GM21390 (cell line): ENCODE measurements around the gene CNDP1.
A peak's percentile ranks its signal among the peaks of the same experiment; 100 is the strongest.

Source experiments
- ATAC-seq: cut with Tn5 transposase; IDR thresholded peaks from one replicate; pipeline ENCODE4 v1.9.1; 2021; ENCODE audit not compliant: unreplicated experiment

The CNDP1 gene

GRCh38 chr18:74573053-74573452 lies 38.8 kb downstream of the CNDP1 start:
- no peak for ATAC-seq

- ATAC-seq: no peak
These were observed 40.6 kb downstream of the CNDP1 start for GRCh38 chr18:74574916-74575315.

GRCh38 chr18:74577019-74577418 lies 42.7 kb downstream of the CNDP1 start:
- ATAC-seq: no peak

GRCh38 chr18:74579496-74580065 lies 45.3 kb downstream of the CNDP1 start:
- no peak for ATAC-seq

GRCh38 chr18:74582642-74583041 lies 48.3 kb downstream of the CNDP1 start:
- ATAC-seq: no peak

- no peak for ATAC-seq
These were observed 53.1 kb downstream of the CNDP1 start for GRCh38 chr18:74587441-74587840.

GRCh38 chr18:74589021-74589420 lies 54.7 kb downstream of the CNDP1 start:
- ATAC-seq: no peak

- no peak for ATAC-seq
These were observed 55.5 kb downstream of the CNDP1 start for GRCh38 chr18:74589811-74590210.

- ATAC-seq: no peak
These were observed 56.4 kb downstream of the CNDP1 start for GRCh38 chr18:74590671-74591070.

GRCh38 chr18:74595431-74595830 lies 61.1 kb downstream of the CNDP1 start:
- ATAC-seq: no peak

GRCh38 chr18:74597034-74597661 lies 62.8 kb downstream of the CNDP1 start:
- peak; percentile 37 for ATAC-seq

- peak; percentile 73 for ATAC-seq
These were observed 63.5 kb downstream of the CNDP1 start, which contains the start of gene ZNF407 for GRCh38 chr18:74597662-74598349. Gene ZNF407 (plus strand): TSS chr18:74597870. CDS start chr18:74631020, 33,150 bp downstream.

GRCh38 chr18:74598350-74599001 lies 64.2 kb downstream of the CNDP1 start:
- ATAC-seq: peak; percentile 58

- no peak for ATAC-seq
These were observed 70.1 kb downstream of the CNDP1 start for GRCh38 chr18:74604361-74604760.

- no peak for ATAC-seq
These were observed 70.5 kb downstream of the CNDP1 start for GRCh38 chr18:74604774-74605173.

- no peak for ATAC-seq
These were observed 74.4 kb downstream of the CNDP1 start for GRCh38 chr18:74608681-74609080.

- ATAC-seq: no peak
These were observed 75.2 kb downstream of the CNDP1 start for GRCh38 chr18:74609535-74609934.

- no peak for ATAC-seq
These were observed 75.8 kb downstream of the CNDP1 start for GRCh38 chr18:74610051-74610615.

GRCh38 chr18:74610860-74611259 lies 76.6 kb downstream of the CNDP1 start:
- no peak for ATAC-seq

GRCh38 chr18:74611765-74612164 lies 77.5 kb downstream of the CNDP1 start:
- ATAC-seq: no peak

GRCh38 chr18:74613381-74613780 lies 79.1 kb downstream of the CNDP1 start:
- peak; percentile 72 for ATAC-seq
